ENCODE measurements around the gene AK3.
"Not testable (repeated sequence)": the region's sequence is repeated elsewhere in the genome, so short reads cannot be mapped to it uniquely, and the experiment has no call there.

DNA sequence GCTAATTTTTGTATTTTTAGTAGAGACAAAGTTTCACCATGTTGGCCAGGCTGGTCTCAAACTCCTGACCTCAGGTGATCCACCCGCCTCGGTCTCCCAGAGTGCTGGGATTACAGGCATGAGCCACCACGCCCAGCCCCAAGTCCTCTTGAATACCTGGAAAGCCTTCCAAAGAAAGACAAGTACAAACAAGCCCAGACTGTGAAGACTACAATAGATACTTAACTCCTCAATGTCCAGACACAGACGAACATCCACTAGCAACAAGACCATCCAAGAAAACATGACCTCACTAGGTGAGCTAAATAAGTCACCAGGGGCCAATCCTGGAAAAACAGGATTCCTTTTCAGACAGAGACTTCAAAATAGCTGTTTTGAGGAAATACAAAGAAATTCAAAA lies 42.2 kb upstream of the AK3 start:
- not testable (repeated sequence) for TF ChIP-seq EZH2 (IDR thresholded peaks at IDR 0.05; ENCODE audit: borderline replicate concordance, low read depth, low read length, severe bottlenecking)
- TF ChIP-seq, protein P1, sequence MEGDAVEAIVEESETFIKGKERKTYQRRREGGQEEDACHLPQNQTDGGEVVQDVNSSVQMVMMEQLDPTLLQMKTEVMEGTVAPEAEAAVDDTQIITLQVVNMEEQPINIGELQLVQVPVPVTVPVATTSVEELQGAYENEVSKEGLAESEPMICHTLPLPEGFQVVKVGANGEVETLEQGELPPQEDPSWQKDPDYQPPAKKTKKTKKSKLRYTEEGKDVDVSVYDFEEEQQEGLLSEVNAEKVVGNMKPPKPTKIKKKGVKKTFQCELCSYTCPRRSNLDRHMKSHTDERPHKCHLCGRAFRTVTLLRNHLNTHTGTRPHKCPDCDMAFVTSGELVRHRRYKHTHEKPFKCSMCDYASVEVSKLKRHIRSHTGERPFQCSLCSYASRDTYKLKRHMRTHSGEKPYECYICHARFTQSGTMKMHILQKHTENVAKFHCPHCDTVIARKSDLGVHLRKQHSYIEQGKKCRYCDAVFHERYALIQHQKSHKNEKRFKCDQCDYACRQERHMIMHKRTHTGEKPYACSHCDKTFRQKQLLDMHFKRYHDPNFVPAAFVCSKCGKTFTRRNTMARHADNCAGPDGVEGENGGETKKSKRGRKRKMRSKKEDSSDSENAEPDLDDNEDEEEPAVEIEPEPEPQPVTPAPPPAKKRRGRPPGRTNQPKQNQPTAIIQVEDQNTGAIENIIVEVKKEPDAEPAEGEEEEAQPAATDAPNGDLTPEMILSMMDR (IDR thresholded peaks at IDR 0.05; ENCODE audit: borderline replicate concordance, extremely low read depth, low read length, poor library complexity, severe bottlenecking), result not testable (repeated sequence)
